Right cardiac atrium (tissue), 5 donors: ENCODE measurements around the gene CERS6. TPM values are rescaled to one million over a fixed set of nuclear protein-coding genes. Genes with fewer than 3 reads are reported as not detected.

Experiments used
- ATAC-seq, 2 donors: fragments of 200-7000 bp; cut with Tn5 transposase; one replicate each; pipeline versions ENCODE4 v1.8.0 to v1.9.1; 2020; ENCODE audit warnings: moderate library complexity in 2 of 2, mild to moderate bottlenecking in 1 of 2
- DNase-seq, 3 donors: peaks; one replicate each; pipeline ENCODE4 v3.0.0-alpha.2; 2020
- H3K27ac ChIP-seq: one replicate; pipeline ENCODE4 v1.5.1; 2013; ENCODE audit warnings: mild to moderate bottlenecking, low read length, control low read depth, moderate library complexity
- H3K27me3 ChIP-seq: one replicate; pipeline ENCODE4 v1.6.1; 2013; ENCODE audit not compliant: control insufficient read depth, insufficient read depth
- H3K4me1 ChIP-seq: one replicate; pipeline ENCODE4 v1.6.1; 2013; ENCODE audit warnings: low read length; ENCODE audit not compliant: control insufficient read depth, insufficient read depth
- H3K4me3 ChIP-seq: one replicate; pipeline ENCODE4 v1.5.1; 2013; ENCODE audit warnings: low read length, control low read depth
- H3K9me3 ChIP-seq: one replicate; pipeline ENCODE4 v1.6.1; 2013; ENCODE audit warnings: low read length; ENCODE audit not compliant: control insufficient read depth
- WGBS: extraction: QIAGEN DNeasy Blood & Tissue Kit; methylation state at CpG from one replicate; pipeline ENCODE4 v1.1.7; 2013; 5-methylcytosine and 5-hydroxymethylcytosine counted together
- intact Hi-C, 4 donors: fragments of 100-400 bp; cut with DNase I; formaldehyde crosslinking; loops; one replicate each; pipeline versions ENCODE4 v1.11.0 to v1.14.0; 2022 to 2023
- polyA plus RNA-seq: library from polyadenylated mRNA; stranded (reverse); fragments of 200-250 nt; gene quantifications from one replicate; pipeline ENCODE4 v1.2.3, GENCODE V29; 2013
- total RNA-seq, 4 donors: library from RNA; stranded (reverse); fragmentation: NEBNext Ultra II Directional; extraction: Animal tissue kit (Norgen Biotek cat#: 25700); gene quantifications; one replicate each; pipeline ENCODE4 v1.2.1, GENCODE V29; 2021
- donor health status: healthy with polysubstance abuse.
- donor health status: DM: no; HTN: yes; CAD: no.
- donor health status: DM: no; HTN: no; CAD: no.
- donor health status: DM: no; HTN: yes; CAD: no; lungs with severe emphysema.
- donor health status: DM: yes; HTN: yes; CAD: no.

The CERS6 gene
- total and polyA plus RNA-seq, 5 donors: 25.6 to 71.5 (median 48.9) TPM

GRCh38 chr2:168521053-168521741 is 65.1 kb downstream of the CERS6 start:
- ATAC-seq: peak; percentile 16 to 40
- Histone ChIP-seq H3K27me3 (no peaks in the 10 kb centered on the region), H3K9me3 (no peaks in the 10 kb centered on the region), H3K27ac (peak overlapping the region; percentile 56), H3K4me1 (peaks cover 5% of the 10 kb centered on the region), H3K4me3 (no peak overlapping the region)
- intact Hi-C loops: loop anchor here in 1 of 4 donors (10.0 kb wide), 1 partner anchor 56 kb away; no protein-coding TSS in a partner anchor
- WGBS: 39% methylated on average over 6 of the region's 6 CpGs
- DNase-seq: no peak

GRCh38 chr2:168522446-168522845 is 66.4 kb downstream of the CERS6 start:
- ATAC-seq (no peak), DNase-seq (no peak)
- H3K9me3 ChIP-seq: no peaks in the 10 kb centered on the region
- H3K4me1 ChIP-seq: peaks cover 5% of the 10 kb centered on the region
- H3K27ac ChIP-seq: peak overlapping the region; percentile 40
- 90% methylated on average over 2 of the region's 2 CpGs for WGBS
- no peak overlapping the region for H3K4me3 ChIP-seq
- H3K27me3 ChIP-seq: no peaks in the 10 kb centered on the region
- intact Hi-C loops: loop anchor here in 1 of 4 donors (10.0 kb wide), 1 partner anchor 58 kb away; no protein-coding TSS in a partner anchor

- 76% methylated on average over 2 of the region's 2 CpGs for WGBS
- Histone ChIP-seq H3K27me3 (no peaks in the 10 kb centered on the region), H3K9me3 (no peaks in the 10 kb centered on the region), H3K4me3 (no peak overlapping the region), H3K27ac (no peak overlapping the region), H3K4me1 (peaks cover 3% of the 10 kb centered on the region)
- no peak for ATAC-seq
- intact Hi-C loops: loop anchor here in 1 of 4 donors (10.0 kb wide), 1 partner anchor 59 kb away; no protein-coding TSS in a partner anchor
- no peak for DNase-seq
Measured at GRCh38 chr2:168524005-168524404, 67.9 kb downstream of the CERS6 start.

- WGBS: 91% methylated on average over 3 of the region's 3 CpGs
- DNase-seq: no peak
- ATAC-seq: no peak
- Histone ChIP-seq H3K27ac (peak overlapping the region; percentile 90), H3K4me1 (peaks cover 5% of the 10 kb centered on the region), H3K27me3 (no peaks in the 10 kb centered on the region), H3K9me3 (no peaks in the 10 kb centered on the region), H3K4me3 (no peak overlapping the region)
- intact Hi-C loops: loop anchor here in 1 of 4 donors (10.0 kb wide), 1 partner anchor 60 kb away; no protein-coding TSS in a partner anchor
Measured at GRCh38 chr2:168525020-168525419, 68.9 kb downstream of the CERS6 start.

GRCh38 chr2:168525716-168526446 is 69.8 kb downstream of the CERS6 start:
- H3K9me3 ChIP-seq: no peaks in the 10 kb centered on the region
- no peak overlapping the region for H3K4me3 ChIP-seq
- no peak for ATAC-seq
- DNase-seq: no peak
- H3K27ac ChIP-seq: no peak overlapping the region
- no peaks in the 10 kb centered on the region for H3K27me3 ChIP-seq
- H3K4me1 ChIP-seq: peaks cover 6% of the 10 kb centered on the region
- 42% methylated on average over 1 of the region's 1 CpG for WGBS
- intact Hi-C loops: loop anchor here in 1 of 4 donors (10.0 kb wide), 1 partner anchor 61 kb away; no protein-coding TSS in a partner anchor

- ATAC-seq (peak; percentile 89 to 91), DNase-seq (peak in 1 of 3 donors; percentile 44)
- intact Hi-C loops: loop anchor here in 1 of 4 donors (10.0 kb wide), 1 partner anchor 62 kb away; no protein-coding TSS in a partner anchor
- H3K9me3 ChIP-seq: no peaks in the 10 kb centered on the region
- WGBS: 31% methylated on average over 3 of the region's 3 CpGs
- peak overlapping the region; percentile 93 for H3K27ac ChIP-seq
- peaks cover 6% of the 10 kb centered on the region for H3K4me1 ChIP-seq
- H3K4me3 ChIP-seq: no peak overlapping the region
- H3K27me3 ChIP-seq: no peaks in the 10 kb centered on the region
Measured at GRCh38 chr2:168526641-168527040, 70.6 kb downstream of the CERS6 start.

- DNase-seq (no peak), ATAC-seq (no peak)
- Histone ChIP-seq H3K9me3 (no peaks in the 10 kb centered on the region), H3K4me3 (no peak overlapping the region), H3K27me3 (no peaks in the 10 kb centered on the region), H3K4me1 (peaks cover 6% of the 10 kb centered on the region), H3K27ac (peak overlapping the region; percentile 89)
- intact Hi-C loops: loop anchor here in 1 of 4 donors (10.0 kb wide), 1 partner anchor 63 kb away; no protein-coding TSS in a partner anchor
Measured at GRCh38 chr2:168528016-168528415, 71.9 kb downstream of the CERS6 start.

- H3K4me3 ChIP-seq: no peak overlapping the region
- peak overlapping the region; percentile 56 for H3K27ac ChIP-seq
- DNase-seq (no peak), ATAC-seq (no peak)
- no peaks in the 10 kb centered on the region for H3K9me3 ChIP-seq
- H3K4me1 ChIP-seq: peaks cover 6% of the 10 kb centered on the region
- intact Hi-C loops: loop anchor here in 1 of 4 donors (10.0 kb wide), 1 partner anchor 64 kb away; no protein-coding TSS in a partner anchor
- H3K27me3 ChIP-seq: no peaks in the 10 kb centered on the region
Measured at GRCh38 chr2:168528469-168528868, 72.4 kb downstream of the CERS6 start.

GRCh38 chr2:168529054-168529833 is 73.2 kb downstream of the CERS6 start:
- H3K27me3 ChIP-seq: no peaks in the 10 kb centered on the region
- H3K9me3 ChIP-seq: no peaks in the 10 kb centered on the region
- no peak for ATAC-seq
- intact Hi-C loops: loop anchor here in 1 of 4 donors (10.0 kb wide), 1 partner anchor 64 kb away; no protein-coding TSS in a partner anchor
- peaks cover 6% of the 10 kb centered on the region for H3K4me1 ChIP-seq
- no peak overlapping the region for H3K4me3 ChIP-seq
- DNase-seq: no peak
- 85% methylated on average over 2 of the region's 2 CpGs for WGBS
- peak overlapping the region; percentile 94 for H3K27ac ChIP-seq

- intact Hi-C loops: loop anchor here in 1 of 4 donors (10.0 kb wide), 1 partner anchor 65 kb away; no protein-coding TSS in a partner anchor
- ATAC-seq (peak; percentile 42 to 46), DNase-seq (no peak)
- peak overlapping the region; percentile 94 for H3K27ac ChIP-seq
- WGBS: 65% methylated on average over 8 of the region's 8 CpGs
- no peaks in the 10 kb centered on the region for H3K27me3 ChIP-seq
- H3K4me3 ChIP-seq: no peak overlapping the region
- H3K9me3 ChIP-seq: no peaks in the 10 kb centered on the region
- peaks cover 5% of the 10 kb centered on the region for H3K4me1 ChIP-seq
Measured at GRCh38 chr2:168529900-168530561, 74.0 kb downstream of the CERS6 start.
